B cell (primary cell): ENCODE results near the gene CRHR2. TPM values are rescaled to one million over a fixed set of nuclear protein-coding genes. Genes with fewer than 3 reads are reported as not detected.

ENCODE experiments used
- ATAC-seq: fragments of 200-7000 bp; cut with Tn5 transposase; one replicate; pipeline ENCODE4 v1.10.0; 2021; ENCODE audit warnings: low read depth, mild to moderate bottlenecking, moderate number of reproducible peaks, moderate library complexity
- CTCF ChIA-PET: fragments of 350-600 bp; sonication (Branson Sonifier 250); formaldehyde crosslinking; loops from one replicate; lab custom pipeline; 2021; ENCODE audit warnings: antibody characterized with exemption, inconsistent platforms; lab: Charles Lee
- POLR2A ChIA-PET: fragments of 350-600 bp; sonication (Branson Sonifier 250); formaldehyde crosslinking; loops from one replicate; lab custom pipeline; 2021; ENCODE audit warnings: antibody characterized with exemption; lab: Charles Lee
- DNase-seq: peaks from one replicate; pipeline ENCODE4 v3.0.0; 2013
- H2AFZ ChIP-seq: 2 replicates; pipeline ENCODE4 v1.6.1; 2012; ENCODE audit warnings: mild to moderate bottlenecking, low read depth, low read length; ENCODE audit not compliant: insufficient read depth, poor library complexity, severe bottlenecking
- H3K27ac ChIP-seq, 2 donors: 1 replicate in 1 of 2; 2 replicates in 1 of 2; pipeline ENCODE4 v1.5.1; 2012 to 2013; ENCODE audit warnings: low read length in 2 of 2, mild to moderate bottlenecking in 2 of 2, moderate library complexity in 1 of 2
- H3K27me3 ChIP-seq, 4 experiments: fragments of 200-600 bp in 1 of 4; sonication (generic) in 1 of 4; replicated peaks in 1 of 4; 1 replicate in 2 of 4; 2 replicates in 2 of 4; pipeline versions ENCODE4 v1.6.1 to v1.7.0; 2013 to 2016; ENCODE audit warnings: low read length in 3 of 4, mild to moderate bottlenecking in 2 of 4, mixed read lengths in 1 of 4, moderate library complexity in 1 of 4; ENCODE audit not compliant: insufficient read depth in 4 of 4, control insufficient read depth in 3 of 4; ENCODE audit errors: control extremely low read depth in 1 of 4
- H3K36me3 ChIP-seq, 2 experiments: replicated peaks in 1 of 2; 1 replicate in 1 of 2; 2 replicates in 1 of 2; pipeline versions ENCODE4 v1.6.1 to v1.7.1; 2013; ENCODE audit warnings: low read length in 1 of 2; ENCODE audit not compliant: insufficient read depth in 2 of 2, control insufficient read depth in 1 of 2; ENCODE audit errors: control extremely low read depth in 1 of 2, extremely low read depth in 1 of 2
- H3K4me1 ChIP-seq, 2 donors: fragments of 200-600 bp in 1 of 2; sonication (generic) in 1 of 2; 1 replicate in 1 of 2; 2 replicates in 1 of 2; pipeline versions ENCODE4 v1.5.1 to v1.6.1; 2013 to 2017; ENCODE audit warnings: low read length in 2 of 2; ENCODE audit not compliant: control insufficient read depth in 2 of 2, insufficient read depth in 2 of 2
- H3K4me2 ChIP-seq: replicated peaks from 2 replicates; pipeline ENCODE3; 2012; ENCODE audit warnings: mild to moderate bottlenecking, low read depth, low read length; ENCODE audit not compliant: poor library complexity, severe bottlenecking
- H3K4me3 ChIP-seq, 5 experiments: fragments of 200-600 bp in 1 of 5; sonication (generic) in 1 of 5; 1 replicate in 3 of 5; 2 replicates in 2 of 5; pipeline versions ENCODE4 v1.5.1 to v1.7.0; 2011 to 2016; ENCODE audit warnings: low read length in 4 of 5, mild to moderate bottlenecking in 4 of 5, low read depth in 2 of 5, control low read depth in 1 of 5, moderate library complexity in 1 of 5; ENCODE audit not compliant: insufficient read depth in 1 of 5; ENCODE audit errors: control extremely low read depth in 1 of 5, extremely low read depth in 1 of 5
- H3K79me2 ChIP-seq: fragments of 200-600 bp; sonication (generic); one replicate; pipeline ENCODE4 v1.6.0; 2016; ENCODE audit warnings: low read length; ENCODE audit not compliant: control insufficient read depth, insufficient read depth
- H3K9ac ChIP-seq: fragments of 200-600 bp; sonication (generic); 2 replicates; pipeline ENCODE4 v1.6.1; 2017; ENCODE audit warnings: mild to moderate bottlenecking, low read length, moderate library complexity
- H3K9me3 ChIP-seq, 3 donors: one replicate each; pipeline versions ENCODE4 v1.6.1 to v1.7.1; 2013; ENCODE audit warnings: low read length in 2 of 3; ENCODE audit not compliant: control insufficient read depth in 2 of 3, insufficient read depth in 1 of 3; ENCODE audit errors: control extremely low read depth in 1 of 3
- H4K20me1 ChIP-seq: 2 replicates; pipeline ENCODE4 v1.6.0; 2012; ENCODE audit warnings: mild to moderate bottlenecking, low read length; ENCODE audit not compliant: insufficient read depth, control insufficient read depth, poor library complexity, severe bottlenecking
- H3K27ac Mint-ChIP-seq: one replicate; pipeline ENCODE4 v1.8.0; 2021; ENCODE audit warnings: mixed read lengths
- H3K27me3 Mint-ChIP-seq: one replicate; pipeline ENCODE4 v1.8.0; 2021; ENCODE audit warnings: mixed read lengths
- H3K4me1 Mint-ChIP-seq: one replicate; pipeline ENCODE4 v1.8.0; 2021; ENCODE audit warnings: mixed read lengths
- H3K4me3 Mint-ChIP-seq: one replicate; pipeline ENCODE4 v1.8.0; 2021; ENCODE audit warnings: mixed read lengths
- H3K9me3 Mint-ChIP-seq: one replicate; pipeline ENCODE4 v1.8.0; 2022; ENCODE audit warnings: mixed read lengths; ENCODE audit not compliant: insufficient read depth
- EZH2 ChIP-seq: IDR thresholded peaks from 2 replicates; pipeline ENCODE4 v1.6.1; 2012; ENCODE audit warnings: borderline replicate concordance, low read depth, mild to moderate bottlenecking, moderate library complexity, low read length; ENCODE audit not compliant: insufficient read depth, poor library complexity, severe bottlenecking
- WGBS: methylation state at CpG from one replicate; pipeline ENCODE4 v1.1.5; 2013; ENCODE audit warnings: missing lambda C conversion rate; ENCODE audit not compliant: insufficient coverage; 5-methylcytosine and 5-hydroxymethylcytosine counted together
- intact Hi-C: fragments of 100-400 bp; cut with micrococcal nuclease; formaldehyde crosslinking; loops from one replicate; pipeline ENCODE4 v1.10.0; 2022
- polyA plus RNA-seq: library from polyadenylated mRNA; depleted of rRNA; stranded (reverse); fragments of >200 nt; gene quantifications from 2 replicates; pipeline ENCODE4 v1.2.3, GENCODE V29; 2012
- total RNA-seq, 2 donors: library from RNA; stranded (reverse); fragments of 120-200 nt in 1 of 2; gene quantifications; 1 replicate in 1 of 2; 2 replicates in 1 of 2; pipeline versions ENCODE4 v1.2.3 to v1.2.4, GENCODE V29; 2013 to 2022
- TF ChIP-seq, protein P1 (sequence below): fragments of 200-600 bp; IDR thresholded peaks from one replicate; pipeline ENCODE4 v1.8.0; 2022; ENCODE audit warnings: antibody characterized with exemption, mild to moderate bottlenecking

Gene CRHR2
- total and polyA plus RNA-seq, 2 donors (not counting 1 experiment from before 2014, with no cell fraction given): not detected

DNA sequence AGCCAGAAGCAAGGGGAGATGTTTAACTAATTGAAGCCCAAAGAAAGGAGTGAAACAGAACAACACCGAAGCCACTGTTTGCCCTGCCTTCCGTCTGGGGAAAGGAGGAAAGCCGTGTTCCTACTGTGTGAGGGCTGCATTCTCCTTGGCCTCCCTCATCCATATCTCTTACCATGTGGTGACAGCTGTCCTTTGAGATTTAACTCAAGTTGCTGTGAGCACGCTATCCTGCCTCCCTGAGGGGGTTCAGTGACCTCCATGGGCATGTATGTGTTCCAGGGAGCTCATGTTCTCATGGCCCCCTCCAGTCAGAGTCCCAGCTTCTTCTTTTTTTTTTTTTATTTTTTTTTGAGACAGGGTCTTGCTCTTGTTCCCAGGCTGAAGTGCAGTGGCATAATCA, 26.2 kb upstream of the CRHR2 start:
- no peak overlapping the region for H3K9ac ChIP-seq
- Mint-ChIP-seq H3K4me3 (no peak overlapping the region), H3K4me1 (no peaks in the 10 kb centered on the region), H3K27ac (no peak overlapping the region), H3K27me3 (peaks cover 4% of the 10 kb centered on the region), H3K9me3 (no peaks in the 10 kb centered on the region)
- H3K4me1 ChIP-seq: no peaks in the 10 kb centered on the region
- no peak overlapping the region for H3K27ac ChIP-seq
- no peaks in the 10 kb centered on the region for H3K79me2 ChIP-seq
- no peak for ATAC-seq
- H4K20me1 ChIP-seq: no peaks in the 10 kb centered on the region
- H3K9me3 ChIP-seq: peaks cover 0 to 4% (median 0%) of the 10 kb centered on the region in 3 donors
- H2AFZ ChIP-seq: no peak overlapping the region
- TF ChIP-seq, protein P1, sequence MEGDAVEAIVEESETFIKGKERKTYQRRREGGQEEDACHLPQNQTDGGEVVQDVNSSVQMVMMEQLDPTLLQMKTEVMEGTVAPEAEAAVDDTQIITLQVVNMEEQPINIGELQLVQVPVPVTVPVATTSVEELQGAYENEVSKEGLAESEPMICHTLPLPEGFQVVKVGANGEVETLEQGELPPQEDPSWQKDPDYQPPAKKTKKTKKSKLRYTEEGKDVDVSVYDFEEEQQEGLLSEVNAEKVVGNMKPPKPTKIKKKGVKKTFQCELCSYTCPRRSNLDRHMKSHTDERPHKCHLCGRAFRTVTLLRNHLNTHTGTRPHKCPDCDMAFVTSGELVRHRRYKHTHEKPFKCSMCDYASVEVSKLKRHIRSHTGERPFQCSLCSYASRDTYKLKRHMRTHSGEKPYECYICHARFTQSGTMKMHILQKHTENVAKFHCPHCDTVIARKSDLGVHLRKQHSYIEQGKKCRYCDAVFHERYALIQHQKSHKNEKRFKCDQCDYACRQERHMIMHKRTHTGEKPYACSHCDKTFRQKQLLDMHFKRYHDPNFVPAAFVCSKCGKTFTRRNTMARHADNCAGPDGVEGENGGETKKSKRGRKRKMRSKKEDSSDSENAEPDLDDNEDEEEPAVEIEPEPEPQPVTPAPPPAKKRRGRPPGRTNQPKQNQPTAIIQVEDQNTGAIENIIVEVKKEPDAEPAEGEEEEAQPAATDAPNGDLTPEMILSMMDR: no peak
- TF ChIP-seq EZH2: no peak
- ChIA-PET CTCF (interaction anchor here (1.0 kb wide), 1 partner anchor 31 kb away, joined by 3 read pairs; no protein-coding TSS in a partner anchor), POLR2A (no interaction called here)
- intact Hi-C loops: no loop called here
- no peaks in the 10 kb centered on the region for H3K36me3 ChIP-seq
- no peak overlapping the region for H3K4me2 ChIP-seq
- H3K27me3 ChIP-seq: no peaks in the 10 kb centered on the region
- 100% methylated on average over 1 of the region's 4 CpGs for WGBS
- DNase-seq: no peak
- no peak overlapping the region for H3K4me3 ChIP-seq

- H3K27me3 ChIP-seq: peaks cover 0 to under 1% (median 0%) of the 10 kb centered on the region in 4 experiments
- no peak overlapping the region for H2AFZ ChIP-seq
- H3K9me3 ChIP-seq: peaks cover 0 to 4% (median 0%) of the 10 kb centered on the region in 3 donors
- ATAC-seq: no peak
- H3K27ac Mint-ChIP-seq: no peak overlapping the region
- no peaks in the 10 kb centered on the region for H3K4me1 ChIP-seq
- H3K36me3 ChIP-seq: no peaks in the 10 kb centered on the region
- no peak overlapping the region for H3K9ac ChIP-seq
- TF ChIP-seq, protein P1: no peak
- TF ChIP-seq EZH2: no peak
- H3K4me3 ChIP-seq: no peak overlapping the region
- H3K27ac ChIP-seq: no peak overlapping the region
- WGBS: 86% methylated on average over 13 of the region's 16 CpGs
- H3K4me3 Mint-ChIP-seq: no peak overlapping the region
- no peak overlapping the region for H3K4me2 ChIP-seq
- intact Hi-C loops: no loop called here
- H3K27me3 Mint-ChIP-seq: peaks cover 4% of the 10 kb centered on the region
- no peaks in the 10 kb centered on the region for H3K9me3 Mint-ChIP-seq
- no peak for DNase-seq
- no peaks in the 10 kb centered on the region for H3K79me2 ChIP-seq
- ChIA-PET CTCF (interaction anchor here (1.0 to 1.2 kb wide), 2 partner anchors 32 kb away, joined by 3 read pairs; no protein-coding TSS in a partner anchor), POLR2A (no interaction called here)
- H4K20me1 ChIP-seq: no peaks in the 10 kb centered on the region
- no peaks in the 10 kb centered on the region for H3K4me1 Mint-ChIP-seq
Measured at GRCh38 chr7:30707391-30708357, 25.4 kb upstream of the CRHR2 start.
